Measurements from ENCODE around the gene MTCL1.

MTCL1 gene

GRCh38 chr18:8868779-8869415 is 163.5 kb downstream of the MTCL1 start:
- no peak for TF ChIP-seq CTCF (IDR thresholded peaks at IDR 0.05; ENCODE audit: poor library complexity, severe bottlenecking)
- DNase-seq (ENCODE audit: low spot score), result no peak

GRCh38 chr18:8869696-8870095 is 164.3 kb downstream of the MTCL1 start:
- ATAC-seq (ENCODE audit: low read depth) (no peak), DNase-seq (ENCODE audit: low spot score) (no peak)
- Histone ChIP-seq H3K36me3 (ENCODE audit: low read depth) (no peaks in the 10 kb centered on the region), H3K27me3 (ENCODE audit: insufficient read depth, poor library complexity, severe bottlenecking) (no peaks in the 10 kb centered on the region), H3K4me3 (ENCODE audit: severe bottlenecking) (no peak overlapping the region), H3K9me3 (ENCODE audit: severe bottlenecking) (no peaks in the 10 kb centered on the region), H3K27ac (ENCODE audit: poor library complexity, severe bottlenecking) (no peak overlapping the region), H3K4me1 (ENCODE audit: insufficient read depth, poor library complexity, severe bottlenecking) (peaks cover 2% of the 10 kb centered on the region)
- TF ChIP-seq CTCF (IDR thresholded peaks at IDR 0.05; ENCODE audit: poor library complexity, severe bottlenecking), result no peak

More at GRCh38 chr18:8868779-8869415, 163.5 kb downstream of the MTCL1 start:
- Histone ChIP-seq H3K4me1 (ENCODE audit: insufficient read depth, poor library complexity, severe bottlenecking) (peaks cover 2% of the 10 kb centered on the region), H3K27ac (ENCODE audit: poor library complexity, severe bottlenecking) (no peak overlapping the region), H3K27me3 (ENCODE audit: insufficient read depth, poor library complexity, severe bottlenecking) (no peaks in the 10 kb centered on the region), H3K9me3 (ENCODE audit: severe bottlenecking) (no peaks in the 10 kb centered on the region), H3K4me3 (ENCODE audit: severe bottlenecking) (no peak overlapping the region), H3K36me3 (ENCODE audit: low read depth) (no peaks in the 10 kb centered on the region)
- ATAC-seq (ENCODE audit: low read depth), result no peak

GRCh38 chr18:8870528-8870927 is 165.2 kb downstream of the MTCL1 start:
- ATAC-seq (ENCODE audit: low read depth), result no peak
- DNase-seq (ENCODE audit: low spot score), result no peak
- no peak overlapping the region for H3K4me3 ChIP-seq (ENCODE audit: severe bottlenecking)
- H3K27me3 ChIP-seq (ENCODE audit: insufficient read depth, poor library complexity, severe bottlenecking), result no peaks in the 10 kb centered on the region
- no peaks in the 10 kb centered on the region for H3K9me3 ChIP-seq (ENCODE audit: severe bottlenecking)
- H3K27ac ChIP-seq (ENCODE audit: poor library complexity, severe bottlenecking), result no peak overlapping the region
- peaks cover 2% of the 10 kb centered on the region for H3K4me1 ChIP-seq (ENCODE audit: insufficient read depth, poor library complexity, severe bottlenecking)
- TF ChIP-seq CTCF (IDR thresholded peaks at IDR 0.05; ENCODE audit: poor library complexity, severe bottlenecking), result no peak
- H3K36me3 ChIP-seq (ENCODE audit: low read depth), result no peaks in the 10 kb centered on the region

GRCh38 chr18:8871489-8871888 is 166.1 kb downstream of the MTCL1 start:
- Histone ChIP-seq H3K27ac (ENCODE audit: poor library complexity, severe bottlenecking) (no peak overlapping the region), H3K4me3 (ENCODE audit: severe bottlenecking) (no peak overlapping the region), H3K36me3 (ENCODE audit: low read depth) (no peaks in the 10 kb centered on the region), H3K9me3 (ENCODE audit: severe bottlenecking) (no peaks in the 10 kb centered on the region), H3K27me3 (ENCODE audit: insufficient read depth, poor library complexity, severe bottlenecking) (no peaks in the 10 kb centered on the region), H3K4me1 (ENCODE audit: insufficient read depth, poor library complexity, severe bottlenecking) (peaks cover 2% of the 10 kb centered on the region)
- ATAC-seq (ENCODE audit: low read depth) (peak; percentile 64), DNase-seq (ENCODE audit: low spot score) (no peak)
- no peak for TF ChIP-seq CTCF (IDR thresholded peaks at IDR 0.05; ENCODE audit: poor library complexity, severe bottlenecking)

- no peak for TF ChIP-seq CTCF (IDR thresholded peaks at IDR 0.05; ENCODE audit: poor library complexity, severe bottlenecking)
- H3K4me1 ChIP-seq (ENCODE audit: insufficient read depth, poor library complexity, severe bottlenecking), result peaks cover 2% of the 10 kb centered on the region
- no peak overlapping the region for H3K4me3 ChIP-seq (ENCODE audit: severe bottlenecking)
- H3K27ac ChIP-seq (ENCODE audit: poor library complexity, severe bottlenecking), result no peak overlapping the region
- no peaks in the 10 kb centered on the region for H3K27me3 ChIP-seq (ENCODE audit: insufficient read depth, poor library complexity, severe bottlenecking)
- ATAC-seq (ENCODE audit: low read depth) (no peak), DNase-seq (ENCODE audit: low spot score) (no peak)
- H3K9me3 ChIP-seq (ENCODE audit: severe bottlenecking), result no peaks in the 10 kb centered on the region
- H3K36me3 ChIP-seq (ENCODE audit: low read depth), result no peaks in the 10 kb centered on the region
Measured at GRCh38 chr18:8874872-8875271, 169.5 kb downstream of the MTCL1 start.
